ENCODE results near the gene CCL7.

GRCh38 chr17:34246881-34247280 lies 23.1 kb upstream of the CCL7 start:
- TF ChIP-seq CTCF (IDR thresholded peaks at IDR 0.05; ENCODE audit: low read length), result no peak
- TF ChIP-seq EZH2 (IDR thresholded peaks at IDR 0.05; ENCODE audit: borderline replicate concordance, low read length), result no peak
